Measurements from ENCODE around the gene SLIT3.

SLIT3 gene

GRCh38 chr5:168872246-168872645, 428.7 kb downstream of the SLIT3 start:
- Histone ChIP-seq H3K36me3 (ENCODE audit: insufficient read depth, low read length) (no peaks in the 10 kb centered on the region), H3K4me2 (ENCODE audit: low read length) (no peak overlapping the region), H3K4me3 (ENCODE audit: low read length) (no peak overlapping the region), H3K27me3 (ENCODE audit: control insufficient read depth, insufficient read depth, low read length) (peaks cover 6% of the 10 kb centered on the region), H3K9ac (ENCODE audit: low read depth, low read length) (no peak overlapping the region), H3K4me1 (ENCODE audit: control insufficient read depth, insufficient read depth, low read length) (no peaks in the 10 kb centered on the region), H3K9me3 (replicated peaks; ENCODE audit: low read length) (no peaks in the 10 kb centered on the region)

DNA sequence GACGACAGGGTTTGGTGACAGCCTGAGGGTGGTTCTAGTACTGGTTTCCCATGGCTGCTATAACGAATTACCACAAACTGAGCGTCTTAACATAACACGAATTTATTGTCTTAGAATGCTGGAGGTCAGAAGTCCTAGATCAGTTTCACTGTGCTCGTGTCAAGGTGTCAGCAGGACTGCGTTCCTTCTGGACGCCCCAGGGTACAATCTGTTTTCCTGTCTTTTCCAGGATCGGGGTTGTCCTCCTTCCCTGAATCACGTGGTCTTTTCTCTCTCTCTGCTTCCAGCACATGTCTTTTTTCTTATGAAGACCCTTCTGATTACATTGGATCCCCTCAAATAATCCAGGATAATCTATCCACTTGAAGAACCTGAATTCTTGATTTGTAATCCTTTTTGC, 430.0 kb downstream of the SLIT3 start:
- Histone ChIP-seq H3K9ac (ENCODE audit: low read depth, low read length) (no peak overlapping the region), H3K4me2 (ENCODE audit: low read length) (no peak overlapping the region), H3K27me3 (ENCODE audit: control insufficient read depth, insufficient read depth, low read length) (peaks cover 4% of the 10 kb centered on the region), H3K36me3 (ENCODE audit: insufficient read depth, low read length) (no peaks in the 10 kb centered on the region), H3K4me1 (ENCODE audit: control insufficient read depth, insufficient read depth, low read length) (no peaks in the 10 kb centered on the region), H3K9me3 (replicated peaks; ENCODE audit: low read length) (no peaks in the 10 kb centered on the region), H3K4me3 (ENCODE audit: low read length) (no peak overlapping the region)

DNA sequence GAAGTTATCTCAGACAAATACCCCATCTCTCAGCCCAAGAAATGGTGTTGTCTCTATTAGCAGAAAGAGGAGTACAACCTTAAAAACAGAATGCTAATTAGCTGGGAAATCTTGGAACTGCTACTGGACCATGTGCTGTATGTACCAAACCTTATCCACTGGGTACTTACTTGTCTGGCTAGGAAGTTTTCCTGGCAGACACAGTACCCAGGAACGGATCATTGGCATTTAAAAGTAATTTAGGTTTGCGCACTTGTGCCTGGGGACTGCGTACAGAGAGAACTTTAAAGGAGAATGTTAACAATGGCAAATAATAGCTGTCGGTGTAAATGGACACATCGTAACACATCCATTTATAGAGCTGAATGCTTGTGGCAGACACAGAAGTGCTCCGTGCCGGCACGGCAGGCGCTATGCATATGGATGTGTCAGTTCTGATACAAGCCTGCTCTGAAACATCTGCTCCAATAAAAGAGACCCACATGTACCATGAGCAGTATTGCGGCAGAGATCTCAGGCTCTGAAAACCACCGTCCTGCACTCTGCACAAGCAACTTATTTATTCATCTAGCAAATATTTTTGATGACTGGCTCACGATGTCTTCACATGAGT, 431.2 kb downstream of the SLIT3 start:
- Histone ChIP-seq H3K4me1 (ENCODE audit: control insufficient read depth, insufficient read depth, low read length) (no peaks in the 10 kb centered on the region), H3K4me2 (ENCODE audit: low read length) (no peak overlapping the region), H3K9me3 (replicated peaks; ENCODE audit: low read length) (no peaks in the 10 kb centered on the region), H3K36me3 (ENCODE audit: insufficient read depth, low read length) (no peaks in the 10 kb centered on the region), H3K27me3 (ENCODE audit: control insufficient read depth, insufficient read depth, low read length) (no peaks in the 10 kb centered on the region), H3K4me3 (ENCODE audit: low read length) (no peak overlapping the region), H3K9ac (ENCODE audit: low read depth, low read length) (no peak overlapping the region)

DNA sequence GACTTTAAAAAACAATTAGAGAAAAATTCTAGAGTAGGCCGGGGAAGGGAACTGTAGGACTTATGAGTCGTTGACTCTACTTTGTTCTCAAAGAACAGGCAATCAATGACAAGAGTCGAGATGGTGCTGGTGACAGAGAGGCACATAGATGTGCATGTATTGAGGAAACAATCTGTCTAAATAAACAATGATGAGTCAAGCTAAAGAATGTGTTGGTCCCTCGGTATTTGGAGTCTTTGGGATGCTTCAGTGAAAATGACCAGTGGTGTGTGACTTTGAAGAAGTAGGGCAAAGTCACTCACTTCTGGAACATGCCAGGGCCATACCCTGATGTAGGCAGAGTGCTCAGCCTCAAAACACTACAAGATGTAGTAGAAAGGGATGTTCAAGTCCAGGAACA, 433.7 kb downstream of the SLIT3 start:
- H3K4me3 ChIP-seq (ENCODE audit: low read length): no peak overlapping the region
- H3K9me3 ChIP-seq (replicated peaks; ENCODE audit: low read length): no peaks in the 10 kb centered on the region
- no peaks in the 10 kb centered on the region for H3K36me3 ChIP-seq (ENCODE audit: insufficient read depth, low read length)
- no peaks in the 10 kb centered on the region for H3K27me3 ChIP-seq (ENCODE audit: control insufficient read depth, insufficient read depth, low read length)
- H3K4me2 ChIP-seq (ENCODE audit: low read length): no peak overlapping the region
- H3K4me1 ChIP-seq (ENCODE audit: control insufficient read depth, insufficient read depth, low read length): no peaks in the 10 kb centered on the region
- H3K9ac ChIP-seq (ENCODE audit: low read depth, low read length): no peak overlapping the region

- H3K9ac ChIP-seq (ENCODE audit: low read depth, low read length): no peak overlapping the region
- H3K4me3 ChIP-seq (ENCODE audit: low read length): no peak overlapping the region
- no peaks in the 10 kb centered on the region for H3K4me1 ChIP-seq (ENCODE audit: control insufficient read depth, insufficient read depth, low read length)
- H3K36me3 ChIP-seq (ENCODE audit: insufficient read depth, low read length): no peaks in the 10 kb centered on the region
- H3K4me2 ChIP-seq (ENCODE audit: low read length): no peak overlapping the region
- H3K27me3 ChIP-seq (ENCODE audit: control insufficient read depth, insufficient read depth, low read length): no peaks in the 10 kb centered on the region
- H3K9me3 ChIP-seq (replicated peaks; ENCODE audit: low read length): no peaks in the 10 kb centered on the region
Observed at GRCh38 chr5:168865968-168866367, 435.0 kb downstream of the SLIT3 start.

DNA sequence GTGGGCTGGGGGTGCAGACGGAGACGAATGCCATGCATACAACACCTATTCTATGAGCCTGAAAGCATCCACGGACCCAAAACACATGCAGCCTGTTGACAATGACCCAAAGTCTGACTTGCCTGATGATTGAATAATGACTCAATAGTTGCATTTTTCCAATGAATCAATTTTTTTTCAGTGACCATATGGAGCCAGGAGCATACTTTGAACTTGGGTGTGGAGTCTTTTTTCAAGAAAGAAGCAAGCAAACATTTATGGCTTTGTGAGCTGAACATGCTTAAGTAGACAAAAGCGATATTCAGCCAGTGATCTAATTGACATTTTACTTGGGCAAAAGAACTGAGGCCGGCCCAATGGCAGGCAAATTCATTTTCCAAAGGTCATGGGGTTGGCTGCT, 437.9 kb downstream of the SLIT3 start:
- H3K9ac ChIP-seq (ENCODE audit: low read depth, low read length): no peak overlapping the region
- no peaks in the 10 kb centered on the region for H3K9me3 ChIP-seq (replicated peaks; ENCODE audit: low read length)
- no peak overlapping the region for H3K4me2 ChIP-seq (ENCODE audit: low read length)
- H3K36me3 ChIP-seq (ENCODE audit: insufficient read depth, low read length): no peaks in the 10 kb centered on the region
- H3K4me3 ChIP-seq (ENCODE audit: low read length): no peak overlapping the region
- no peaks in the 10 kb centered on the region for H3K4me1 ChIP-seq (ENCODE audit: control insufficient read depth, insufficient read depth, low read length)
- H3K27me3 ChIP-seq (ENCODE audit: control insufficient read depth, insufficient read depth, low read length): no peaks in the 10 kb centered on the region

- Histone ChIP-seq H3K27me3 (ENCODE audit: control insufficient read depth, insufficient read depth, low read length) (peaks cover 2% of the 10 kb centered on the region), H3K4me3 (ENCODE audit: low read length) (no peak overlapping the region), H3K4me1 (ENCODE audit: control insufficient read depth, insufficient read depth, low read length) (no peaks in the 10 kb centered on the region), H3K9me3 (replicated peaks; ENCODE audit: low read length) (no peaks in the 10 kb centered on the region), H3K9ac (ENCODE audit: low read depth, low read length) (no peak overlapping the region), H3K36me3 (ENCODE audit: insufficient read depth, low read length) (no peaks in the 10 kb centered on the region), H3K4me2 (ENCODE audit: low read length) (no peak overlapping the region)
Observed at GRCh38 chr5:168860503-168860902, 440.4 kb downstream of the SLIT3 start.

DNA sequence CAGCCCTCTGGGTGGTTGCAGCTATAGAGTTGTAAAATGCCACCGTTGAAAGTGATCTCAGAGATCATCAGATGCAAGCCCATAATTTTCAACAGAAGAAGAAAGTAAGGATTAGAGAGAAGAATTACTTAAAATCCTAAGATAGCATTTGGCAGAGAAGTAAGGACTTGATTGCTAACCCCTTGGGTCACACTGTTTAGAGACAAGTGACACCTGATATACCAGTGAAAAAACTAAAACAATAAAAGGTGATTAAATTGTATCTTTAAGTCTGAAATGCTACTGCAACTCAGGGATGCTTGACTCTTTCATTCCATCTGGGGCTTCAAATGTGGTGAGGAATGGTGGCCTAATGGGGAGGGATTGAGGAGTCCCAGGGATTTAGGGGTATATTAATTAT, 440.9 kb downstream of the SLIT3 start:
- no peak overlapping the region for H3K4me2 ChIP-seq (ENCODE audit: low read length)
- H3K9me3 ChIP-seq (replicated peaks; ENCODE audit: low read length): no peaks in the 10 kb centered on the region
- H3K4me1 ChIP-seq (ENCODE audit: control insufficient read depth, insufficient read depth, low read length): no peaks in the 10 kb centered on the region
- H3K36me3 ChIP-seq (ENCODE audit: insufficient read depth, low read length): no peaks in the 10 kb centered on the region
- H3K27me3 ChIP-seq (ENCODE audit: control insufficient read depth, insufficient read depth, low read length): peaks cover 2% of the 10 kb centered on the region
- H3K4me3 ChIP-seq (ENCODE audit: low read length): no peak overlapping the region
- no peak overlapping the region for H3K9ac ChIP-seq (ENCODE audit: low read depth, low read length)

- Histone ChIP-seq H3K27me3 (ENCODE audit: control insufficient read depth, insufficient read depth, low read length) (peaks cover 2% of the 10 kb centered on the region), H3K4me1 (ENCODE audit: control insufficient read depth, insufficient read depth, low read length) (no peaks in the 10 kb centered on the region), H3K9ac (ENCODE audit: low read depth, low read length) (no peak overlapping the region), H3K4me2 (ENCODE audit: low read length) (no peak overlapping the region), H3K4me3 (ENCODE audit: low read length) (no peak overlapping the region), H3K36me3 (ENCODE audit: insufficient read depth, low read length) (no peaks in the 10 kb centered on the region), H3K9me3 (replicated peaks; ENCODE audit: low read length) (no peaks in the 10 kb centered on the region)
Observed at GRCh38 chr5:168859471-168859870, 441.5 kb downstream of the SLIT3 start.

DNA sequence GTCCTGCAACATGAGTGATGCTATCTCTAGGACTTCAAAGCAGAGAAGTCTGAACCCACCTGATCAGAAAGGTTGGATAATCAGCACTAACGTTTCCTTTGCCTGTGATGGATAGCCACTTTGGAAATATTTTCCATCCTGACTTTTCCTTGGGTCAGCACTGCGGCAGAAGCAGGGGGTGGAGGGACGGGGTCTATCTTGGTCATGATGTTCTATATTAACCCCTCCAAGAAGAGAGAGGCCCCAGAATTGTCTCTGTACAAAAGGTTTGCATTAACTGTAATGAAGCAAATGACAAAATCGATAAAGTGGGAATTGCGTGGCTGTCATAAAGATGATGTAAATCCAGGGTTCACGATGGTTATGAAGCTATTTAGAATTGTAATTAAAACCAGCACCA, 441.9 kb downstream of the SLIT3 start:
- no peak overlapping the region for H3K4me3 ChIP-seq (ENCODE audit: low read length)
- peaks cover 2% of the 10 kb centered on the region for H3K27me3 ChIP-seq (ENCODE audit: control insufficient read depth, insufficient read depth, low read length)
- H3K4me2 ChIP-seq (ENCODE audit: low read length): no peak overlapping the region
- H3K36me3 ChIP-seq (ENCODE audit: insufficient read depth, low read length): no peaks in the 10 kb centered on the region
- no peaks in the 10 kb centered on the region for H3K4me1 ChIP-seq (ENCODE audit: control insufficient read depth, insufficient read depth, low read length)
- H3K9ac ChIP-seq (ENCODE audit: low read depth, low read length): no peak overlapping the region
- H3K9me3 ChIP-seq (replicated peaks; ENCODE audit: low read length): no peaks in the 10 kb centered on the region

- Histone ChIP-seq H3K4me3 (ENCODE audit: low read length) (no peak overlapping the region), H3K27me3 (ENCODE audit: control insufficient read depth, insufficient read depth, low read length) (peaks cover 2% of the 10 kb centered on the region), H3K4me1 (ENCODE audit: control insufficient read depth, insufficient read depth, low read length) (no peaks in the 10 kb centered on the region), H3K9me3 (replicated peaks; ENCODE audit: low read length) (no peaks in the 10 kb centered on the region), H3K36me3 (ENCODE audit: insufficient read depth, low read length) (no peaks in the 10 kb centered on the region), H3K4me2 (ENCODE audit: low read length) (no peak overlapping the region), H3K9ac (ENCODE audit: low read depth, low read length) (no peak overlapping the region)
Observed at GRCh38 chr5:168858371-168858770, 442.6 kb downstream of the SLIT3 start.

- Histone ChIP-seq H3K9ac (ENCODE audit: low read depth, low read length) (no peak overlapping the region), H3K36me3 (ENCODE audit: insufficient read depth, low read length) (no peaks in the 10 kb centered on the region), H3K4me3 (ENCODE audit: low read length) (no peak overlapping the region), H3K9me3 (replicated peaks; ENCODE audit: low read length) (no peaks in the 10 kb centered on the region), H3K27me3 (ENCODE audit: control insufficient read depth, insufficient read depth, low read length) (peaks cover 5% of the 10 kb centered on the region), H3K4me2 (ENCODE audit: low read length) (no peak overlapping the region), H3K4me1 (ENCODE audit: control insufficient read depth, insufficient read depth, low read length) (no peaks in the 10 kb centered on the region)
Observed at GRCh38 chr5:168853972-168854371, 447.0 kb downstream of the SLIT3 start.

All from skeletal muscle satellite cell (primary cell).